ENCODE data around the gene KRTAP12-1.
"Not testable (repeated sequence)": the region's sequence is repeated elsewhere in the genome, so short reads cannot be mapped to it uniquely, and the experiment has no call there.

KRTAP12-1 gene

GRCh38 chr21:44684077-44684476 is 2.1 kb upstream of the KRTAP12-1 start:
- no peak for DNase-seq
- in situ Hi-C loops (cut with HindIII; ENCODE audit: low pct_ligation_motif_present, low pct_unique_long_range_greater_than_20kb, low sequenced_read_pairs) = no loop called here

GRCh38 chr21:44682580-44683151 is 703 bp upstream of the KRTAP12-1 start:
- no peak for DNase-seq
- in situ Hi-C loops (cut with HindIII; ENCODE audit: low pct_ligation_motif_present, low pct_unique_long_range_greater_than_20kb, low sequenced_read_pairs) = no loop called here

GRCh38 chr21:44681152-44681551 is 811 bp downstream of the KRTAP12-1 start:
- in situ Hi-C loops (cut with HindIII; ENCODE audit: low pct_ligation_motif_present, low pct_unique_long_range_greater_than_20kb, low sequenced_read_pairs) = no loop called here

GRCh38 chr21:44677881-44678280 is 4.1 kb downstream of the KRTAP12-1 start:
- in situ Hi-C loops (cut with HindIII; ENCODE audit: low pct_ligation_motif_present, low pct_unique_long_range_greater_than_20kb, low sequenced_read_pairs) = no loop called here
- no peak for DNase-seq

More at GRCh38 chr21:44681152-44681551, 811 bp downstream of the KRTAP12-1 start:
- no peak for DNase-seq

- DNase-seq = no peak
- in situ Hi-C loops (cut with HindIII; ENCODE audit: low pct_ligation_motif_present, low pct_unique_long_range_greater_than_20kb, low sequenced_read_pairs) = no loop called here
Observed at GRCh38 chr21:44671911-44672310, 10.1 kb downstream of the KRTAP12-1 start.

GRCh38 chr21:44670642-44671432 is 11.1 kb downstream of the KRTAP12-1 start:
- no peak for DNase-seq
- in situ Hi-C loops (cut with HindIII; ENCODE audit: low pct_ligation_motif_present, low pct_unique_long_range_greater_than_20kb, low sequenced_read_pairs) = no loop called here

GRCh38 chr21:44667612-44668011 is 14.4 kb downstream of the KRTAP12-1 start:
- no peak for DNase-seq
- in situ Hi-C loops (cut with HindIII; ENCODE audit: low pct_ligation_motif_present, low pct_unique_long_range_greater_than_20kb, low sequenced_read_pairs) = no loop called here

GRCh38 chr21:44666401-44667320 is 15.3 kb downstream of the KRTAP12-1 start, which contains the start of gene KRTAP12-2:
TSS of gene KRTAP12-2 (minus strand) at chr21:44666927. CDS start at chr21:44666886, 41 bp downstream.
- in situ Hi-C loops (cut with HindIII; ENCODE audit: low pct_ligation_motif_present, low pct_unique_long_range_greater_than_20kb, low sequenced_read_pairs) = no loop called here
- no peak for DNase-seq

GRCh38 chr21:44664691-44665090 is 17.3 kb downstream of the KRTAP12-1 start:
- in situ Hi-C loops (cut with HindIII; ENCODE audit: low pct_ligation_motif_present, low pct_unique_long_range_greater_than_20kb, low sequenced_read_pairs) = no loop called here
- no peak for DNase-seq

- in situ Hi-C loops (cut with HindIII; ENCODE audit: low pct_ligation_motif_present, low pct_unique_long_range_greater_than_20kb, low sequenced_read_pairs); DNase-seq: not testable (repeated sequence)
Observed at GRCh38 chr21:44661567-44661966, 20.4 kb downstream of the KRTAP12-1 start.

GRCh38 chr21:44658913-44659595 is 22.9 kb downstream of the KRTAP12-1 start:
- no peak for DNase-seq
- in situ Hi-C loops (cut with HindIII; ENCODE audit: low pct_ligation_motif_present, low pct_unique_long_range_greater_than_20kb, low sequenced_read_pairs) = no loop called here

GRCh38 chr21:44658541-44658910 is 23.4 kb downstream of the KRTAP12-1 start:
- no peak for DNase-seq
- in situ Hi-C loops (cut with HindIII; ENCODE audit: low pct_ligation_motif_present, low pct_unique_long_range_greater_than_20kb, low sequenced_read_pairs) = no loop called here

GRCh38 chr21:44657635-44658540 is 24.1 kb downstream of the KRTAP12-1 start, which contains the start of gene KRTAP12-3:
TSS of gene KRTAP12-3 (plus strand) at chr21:44657932. CDS start at chr21:44657980, 48 bp downstream.
- no peak for DNase-seq
- in situ Hi-C loops (cut with HindIII; ENCODE audit: low pct_ligation_motif_present, low pct_unique_long_range_greater_than_20kb, low sequenced_read_pairs) = no loop called here

GRCh38 chr21:44656868-44657267 is 25.1 kb downstream of the KRTAP12-1 start:
- in situ Hi-C loops (cut with HindIII; ENCODE audit: low pct_ligation_motif_present, low pct_unique_long_range_greater_than_20kb, low sequenced_read_pairs) = no loop called here
- DNase-seq = no peak

- DNase-seq = no peak
- in situ Hi-C loops (cut with HindIII; ENCODE audit: low pct_ligation_motif_present, low pct_unique_long_range_greater_than_20kb, low sequenced_read_pairs) = no loop called here
Observed at GRCh38 chr21:44654576-44655175, 27.3 kb downstream of the KRTAP12-1 start, which contains the start of gene KRTAP12-4. TSS of gene KRTAP12-4 (minus strand) at chr21:44654659. CDS start at chr21:44654614, 45 bp downstream.

GRCh38 chr21:44653656-44654575 is 28.0 kb downstream of the KRTAP12-1 start:
- in situ Hi-C loops (cut with HindIII; ENCODE audit: low pct_ligation_motif_present, low pct_unique_long_range_greater_than_20kb, low sequenced_read_pairs) = no loop called here
- DNase-seq = no peak
